Tibial artery (tissue), 4 donors: Measurements from ENCODE around the gene RABGAP1.

Experiments
- DNase-seq, 2 donors: peaks; one replicate each; pipeline ENCODE4 v3.0.0-alpha.2; 2019
- H3K27ac ChIP-seq, 2 donors: fragments of 200-600 bp; sonication (generic) in 1 of 2; 1 replicate in 1 of 2; 2 replicates in 1 of 2; pipeline ENCODE4 v1.5.1; 2018 to 2019; ENCODE audit warnings: mild to moderate bottlenecking in 1 of 2
- H3K27me3 ChIP-seq, 2 donors: fragments of 200-600 bp; sonication (generic) in 1 of 2; one replicate each; pipeline versions ENCODE4 v1.5.1 to v1.6.0; 2016 to 2019
- H3K36me3 ChIP-seq, 3 donors: fragments of 200-600 bp; sonication (generic) in 2 of 3; one replicate each; pipeline ENCODE4 v1.5.1; 2016 to 2019; ENCODE audit warnings: mild to moderate bottlenecking in 2 of 3
- H3K4me1 ChIP-seq, 4 donors: fragments of 200-600 bp; sonication (generic) in 2 of 4; 1 replicate in 3 of 4; 2 replicates in 1 of 4; pipeline ENCODE4 v1.5.1; 2016 to 2019
- H3K4me3 ChIP-seq, 2 donors: fragments of 200-600 bp; sonication (generic) in 1 of 2; 1 replicate in 1 of 2; 2 replicates in 1 of 2; pipeline ENCODE4 v1.5.1; 2018 to 2019; ENCODE audit warnings: mild to moderate bottlenecking in 2 of 2
- H3K9me3 ChIP-seq, 3 donors: fragments of 200-600 bp; sonication (generic) in 1 of 3; one replicate each; pipeline ENCODE4 v1.5.1; 2016 to 2019
- intact Hi-C: fragments of 100-400 bp; cut with DNase I; formaldehyde crosslinking; loops from one replicate; pipeline ENCODE4 v1.15.0; 2023; ENCODE audit warnings: low total_unique reads
- TF ChIP-seq, protein P1 (sequence below), 2 experiments: fragments of 200-600 bp in 1 of 2; fragments of 450-650 bp in 1 of 2; IDR thresholded peaks; one replicate each; pipeline ENCODE4 v1.5.1; 2017 to 2019; ENCODE audit warnings: antibody characterized with exemption in 2 of 2, mild to moderate bottlenecking in 1 of 2, moderate library complexity in 1 of 2

The RABGAP1 gene

DNA sequence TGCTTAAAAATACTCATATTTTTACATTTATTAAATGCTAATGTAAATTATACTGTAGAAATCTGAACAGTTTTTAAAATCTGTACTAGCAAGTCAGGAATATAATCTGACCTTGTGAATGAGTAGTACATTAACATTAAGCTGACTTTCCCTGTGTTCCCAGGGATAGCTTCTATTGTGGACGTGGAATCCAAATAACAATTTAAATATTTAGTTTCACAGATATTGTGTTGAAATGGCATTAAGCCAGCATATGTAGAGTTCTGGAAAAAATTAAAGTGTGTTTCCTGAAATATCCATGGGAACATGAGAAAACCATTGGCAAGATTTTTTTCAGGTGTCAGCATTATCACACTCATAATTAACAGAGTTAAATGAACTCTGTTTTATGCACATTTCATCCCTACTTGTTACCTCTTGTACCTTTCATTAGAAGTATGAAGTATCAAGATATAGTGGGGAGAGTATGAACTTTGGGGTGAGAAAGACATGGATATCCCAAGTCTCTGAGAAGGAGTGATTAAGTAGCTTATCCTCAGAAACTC is 5.7 kb downstream of the RABGAP1 start:
- no peaks in the 10 kb centered on the region for H3K9me3 ChIP-seq
- TF ChIP-seq, protein P1, sequence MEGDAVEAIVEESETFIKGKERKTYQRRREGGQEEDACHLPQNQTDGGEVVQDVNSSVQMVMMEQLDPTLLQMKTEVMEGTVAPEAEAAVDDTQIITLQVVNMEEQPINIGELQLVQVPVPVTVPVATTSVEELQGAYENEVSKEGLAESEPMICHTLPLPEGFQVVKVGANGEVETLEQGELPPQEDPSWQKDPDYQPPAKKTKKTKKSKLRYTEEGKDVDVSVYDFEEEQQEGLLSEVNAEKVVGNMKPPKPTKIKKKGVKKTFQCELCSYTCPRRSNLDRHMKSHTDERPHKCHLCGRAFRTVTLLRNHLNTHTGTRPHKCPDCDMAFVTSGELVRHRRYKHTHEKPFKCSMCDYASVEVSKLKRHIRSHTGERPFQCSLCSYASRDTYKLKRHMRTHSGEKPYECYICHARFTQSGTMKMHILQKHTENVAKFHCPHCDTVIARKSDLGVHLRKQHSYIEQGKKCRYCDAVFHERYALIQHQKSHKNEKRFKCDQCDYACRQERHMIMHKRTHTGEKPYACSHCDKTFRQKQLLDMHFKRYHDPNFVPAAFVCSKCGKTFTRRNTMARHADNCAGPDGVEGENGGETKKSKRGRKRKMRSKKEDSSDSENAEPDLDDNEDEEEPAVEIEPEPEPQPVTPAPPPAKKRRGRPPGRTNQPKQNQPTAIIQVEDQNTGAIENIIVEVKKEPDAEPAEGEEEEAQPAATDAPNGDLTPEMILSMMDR (IDR thresholded peaks at IDR 0.05): no peak
- H3K4me1 ChIP-seq: peaks cover 0 to 83% (median 23%) of the 10 kb centered on the region in 4 donors
- peak overlapping the region in 1 of 2 donors; percentile 10 for H3K27ac ChIP-seq
- no peak for DNase-seq
- intact Hi-C loops: no loop called here
- H3K36me3 ChIP-seq: peaks cover 0 to 7% (median 0%) of the 10 kb centered on the region in 3 donors
- H3K4me3 ChIP-seq: no peak overlapping the region
- no peaks in the 10 kb centered on the region for H3K27me3 ChIP-seq

DNA sequence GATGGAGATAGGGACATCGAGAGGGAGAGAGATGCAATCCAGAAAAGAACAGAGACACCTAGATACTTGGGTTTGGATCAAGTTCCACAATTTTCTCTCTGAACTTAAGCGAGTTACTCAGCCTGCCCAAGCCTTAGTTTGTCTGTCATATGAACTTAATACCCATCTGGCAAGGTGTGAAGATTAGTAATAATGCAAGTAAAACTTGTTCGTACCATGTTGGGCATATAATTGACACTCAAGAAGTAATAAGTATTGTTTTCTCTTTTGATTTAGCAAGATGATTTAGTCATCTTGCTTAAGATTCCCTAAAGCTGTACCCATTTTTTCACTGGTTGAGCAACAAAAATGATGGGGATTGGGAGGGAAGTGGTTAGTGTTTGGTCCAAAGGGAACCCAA is 7.5 kb downstream of the RABGAP1 start:
- DNase-seq: no peak

DNA sequence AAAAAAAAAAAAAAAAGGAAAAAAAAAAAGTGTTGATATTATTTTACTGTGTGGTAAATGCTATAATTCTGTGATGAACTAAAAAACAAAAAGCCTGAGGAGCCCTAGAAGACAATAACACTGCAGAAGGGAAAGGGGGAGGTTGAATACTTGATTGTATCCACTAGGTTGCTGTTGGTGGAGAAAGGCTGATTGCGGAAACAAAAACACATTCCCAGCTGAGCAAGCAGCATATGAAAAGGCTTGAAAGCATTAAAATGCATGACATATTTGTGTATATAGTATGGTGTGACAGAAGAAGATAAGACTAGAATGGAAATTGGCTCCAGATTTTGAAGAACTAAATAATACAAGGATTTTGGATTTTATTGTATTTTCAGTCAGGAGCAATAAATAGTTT is 8.9 kb downstream of the RABGAP1 start:
- intact Hi-C loops: no loop called here
- TF ChIP-seq, protein P1 (IDR thresholded peaks at IDR 0.05): no peak
- Histone ChIP-seq H3K4me1 (peaks cover 0 to 72% (median 21%) of the 10 kb centered on the region in 4 donors), H3K27me3 (no peaks in the 10 kb centered on the region), H3K4me3 (no peak overlapping the region), H3K36me3 (peaks cover 0 to 1% (median 0%) of the 10 kb centered on the region in 3 donors), H3K27ac (no peak overlapping the region), H3K9me3 (no peaks in the 10 kb centered on the region)
- no peak for DNase-seq

More for the DNA sequence above, 7.5 kb downstream of the RABGAP1 start:
- H3K27me3 ChIP-seq: no peaks in the 10 kb centered on the region
- no peaks in the 10 kb centered on the region for H3K9me3 ChIP-seq
- H3K36me3 ChIP-seq: peaks cover 0 to 7% (median 0%) of the 10 kb centered on the region in 3 donors
- TF ChIP-seq, protein P1 (IDR thresholded peaks at IDR 0.05): no peak
- H3K4me3 ChIP-seq: no peak overlapping the region
- H3K27ac ChIP-seq: no peak overlapping the region
- peaks cover 0 to 67% (median 13%) of the 10 kb centered on the region in 4 donors for H3K4me1 ChIP-seq
- intact Hi-C loops: no loop called here

DNA sequence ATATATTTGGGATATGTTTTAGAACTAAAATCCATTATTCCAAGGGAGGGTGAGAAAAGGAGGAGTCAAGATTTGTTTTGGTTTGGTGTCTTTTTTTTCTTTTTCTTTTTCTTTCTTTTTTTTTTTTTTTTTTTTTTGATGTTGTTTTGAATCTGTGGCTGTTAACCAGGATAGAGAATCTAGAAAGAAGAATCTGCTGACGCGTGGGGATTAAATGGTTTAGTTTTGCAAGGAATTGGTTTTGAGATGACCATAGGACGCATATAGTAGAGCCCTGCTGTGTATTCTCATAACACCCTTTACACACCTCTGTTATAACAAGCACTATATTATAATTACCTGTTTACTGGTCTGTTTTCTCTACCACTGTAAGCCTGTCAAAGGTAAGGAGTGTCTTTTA is 9.4 kb downstream of the RABGAP1 start:
- intact Hi-C loops: no loop called here
- no peaks in the 10 kb centered on the region for H3K27me3 ChIP-seq
- DNase-seq: no peak
- H3K36me3 ChIP-seq: no peaks in the 10 kb centered on the region
- H3K9me3 ChIP-seq: no peaks in the 10 kb centered on the region
- H3K27ac ChIP-seq: no peak overlapping the region
- H3K4me1 ChIP-seq: peaks cover 0 to 73% (median 21%) of the 10 kb centered on the region in 4 donors
- no peak overlapping the region for H3K4me3 ChIP-seq
- TF ChIP-seq, protein P1 (IDR thresholded peaks at IDR 0.05): no peak

DNA sequence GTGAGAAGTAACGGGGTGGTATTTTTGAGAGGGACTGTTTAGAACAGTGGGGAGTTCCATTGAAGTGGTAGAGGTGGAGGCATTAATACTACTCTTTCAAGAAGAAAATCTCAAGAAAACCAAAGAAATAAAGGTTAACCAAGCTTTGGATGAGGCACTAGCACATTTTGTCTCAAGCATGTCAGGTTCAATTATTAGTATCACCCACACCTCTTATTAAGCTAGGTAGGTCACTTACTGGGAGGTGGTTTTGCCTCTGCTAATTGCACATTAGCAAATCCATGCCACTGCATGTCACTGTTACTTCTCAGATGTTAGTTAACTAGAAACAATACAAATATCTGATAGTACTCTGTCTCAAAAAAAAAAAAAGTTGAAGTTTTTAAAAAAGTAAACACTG is 10.2 kb downstream of the RABGAP1 start:
- Histone ChIP-seq H3K4me1 (peaks cover 0 to 73% (median 18%) of the 10 kb centered on the region in 4 donors), H3K36me3 (no peaks in the 10 kb centered on the region), H3K27me3 (no peaks in the 10 kb centered on the region), H3K4me3 (no peak overlapping the region), H3K27ac (no peak overlapping the region), H3K9me3 (no peaks in the 10 kb centered on the region)
- TF ChIP-seq, protein P1 (IDR thresholded peaks at IDR 0.05): no peak
- no peak for DNase-seq
- intact Hi-C loops: no loop called here
